Activated T-cell treated with anti-CD3 and anti-CD28 coated beads for 24 hours (primary cell): ENCODE data around the gene MYD88.

Source experiments
- DNase-seq: peaks from one replicate; pipeline ENCODE4 v3.0.0-alpha.2; 2020; ENCODE audit warnings: low read depth

Gene MYD88

DNA sequence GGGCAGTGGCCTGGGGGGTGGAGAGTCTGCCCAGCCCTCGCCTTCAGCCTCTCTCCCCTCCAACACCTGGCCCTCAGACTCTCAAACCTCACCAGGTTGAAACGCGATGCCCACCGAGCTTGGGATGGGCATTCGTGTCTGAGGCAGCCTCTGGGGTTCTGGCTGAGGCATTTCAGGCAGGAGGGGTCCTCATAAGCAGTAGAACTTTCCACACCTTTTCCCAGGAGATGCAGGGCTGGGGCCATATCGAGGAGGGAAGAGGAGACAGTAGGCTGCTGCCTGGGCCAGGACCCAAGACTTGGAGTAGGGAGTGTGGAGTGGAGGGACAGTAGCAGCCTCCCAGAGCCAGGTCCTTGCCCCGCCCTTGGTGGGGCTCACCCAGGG, 26.1 kb upstream of the MYD88 start:
- DNase-seq: no peak

DNA sequence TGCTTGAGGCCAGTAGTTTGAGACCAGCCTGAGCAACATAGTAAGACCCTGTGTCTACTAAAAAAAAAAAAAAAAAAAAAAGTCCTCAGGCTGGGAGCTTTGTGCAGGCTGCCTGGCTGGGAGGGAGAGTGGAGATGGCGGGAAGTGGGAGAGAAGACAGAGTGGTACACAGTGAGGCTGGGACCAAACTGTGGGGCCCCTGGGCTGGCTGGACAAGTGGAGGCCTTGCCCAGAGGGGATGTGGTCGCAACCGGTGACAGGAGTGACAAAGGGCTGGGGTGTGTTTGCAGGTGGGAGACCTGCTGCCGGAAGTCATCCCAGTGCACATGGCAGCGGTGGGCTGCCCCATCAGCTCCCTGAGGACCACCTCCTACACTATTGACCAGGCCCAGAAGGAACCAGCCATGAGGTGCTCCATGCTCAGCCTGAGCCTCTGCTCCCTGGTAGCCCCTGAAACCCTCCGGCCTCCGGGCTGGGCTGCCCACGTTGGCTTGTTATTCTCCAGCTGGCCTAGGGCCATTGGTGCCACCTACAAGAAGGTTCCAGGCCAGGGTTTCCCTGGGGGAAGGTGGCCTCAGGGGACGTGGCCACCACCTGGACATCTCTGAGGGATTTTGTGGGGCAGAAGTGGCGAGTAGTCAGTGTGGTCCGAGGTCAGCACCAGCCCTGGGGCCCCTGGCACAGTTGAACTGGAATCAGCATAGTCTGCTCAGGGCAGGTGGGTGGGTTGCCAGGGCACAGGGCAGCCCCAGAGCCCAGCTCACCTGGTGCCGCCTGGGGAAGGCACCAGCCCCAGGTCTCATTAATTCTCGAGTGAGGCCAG, 24.2 kb upstream of the MYD88 start:
- DNase-seq: no peak

DNA sequence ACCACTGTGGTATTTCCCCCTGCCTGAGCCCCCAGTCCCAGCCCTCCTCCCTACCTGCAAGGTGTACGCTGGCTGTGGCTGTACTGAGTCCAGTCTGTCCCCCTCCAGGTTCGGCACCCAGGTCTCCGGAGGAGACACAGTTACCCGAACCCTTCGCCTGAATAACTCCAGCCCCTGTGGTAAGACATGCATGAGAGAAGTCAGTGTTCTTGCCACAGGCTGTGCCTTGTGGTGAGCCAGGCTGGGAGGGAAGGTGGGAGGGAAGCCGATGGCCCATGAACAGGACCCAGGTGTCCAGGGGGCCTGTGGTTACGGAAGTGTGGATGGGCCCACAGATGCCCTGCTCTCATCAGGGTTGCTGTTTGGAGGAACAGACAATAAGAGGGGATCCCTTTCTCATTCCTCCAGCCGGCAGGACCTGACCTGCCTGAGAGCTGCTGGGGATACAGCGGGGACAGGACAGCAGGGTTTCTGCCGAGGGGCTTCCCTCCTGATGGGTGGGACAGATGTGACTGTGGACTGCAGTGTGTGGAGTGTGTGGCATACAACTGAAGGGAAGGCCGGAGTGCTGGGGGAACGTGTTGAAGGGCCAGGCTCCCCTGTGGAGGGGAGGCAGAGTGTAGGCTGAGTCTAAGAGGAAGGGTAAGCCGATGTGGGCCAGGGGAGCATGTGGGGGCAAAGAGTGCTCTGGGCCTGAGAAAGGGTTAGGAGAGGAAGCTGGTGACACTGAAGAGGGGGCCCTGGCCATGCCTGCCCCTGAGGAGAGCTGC, 23.4 kb upstream of the MYD88 start:
- DNase-seq: no peak

DNA sequence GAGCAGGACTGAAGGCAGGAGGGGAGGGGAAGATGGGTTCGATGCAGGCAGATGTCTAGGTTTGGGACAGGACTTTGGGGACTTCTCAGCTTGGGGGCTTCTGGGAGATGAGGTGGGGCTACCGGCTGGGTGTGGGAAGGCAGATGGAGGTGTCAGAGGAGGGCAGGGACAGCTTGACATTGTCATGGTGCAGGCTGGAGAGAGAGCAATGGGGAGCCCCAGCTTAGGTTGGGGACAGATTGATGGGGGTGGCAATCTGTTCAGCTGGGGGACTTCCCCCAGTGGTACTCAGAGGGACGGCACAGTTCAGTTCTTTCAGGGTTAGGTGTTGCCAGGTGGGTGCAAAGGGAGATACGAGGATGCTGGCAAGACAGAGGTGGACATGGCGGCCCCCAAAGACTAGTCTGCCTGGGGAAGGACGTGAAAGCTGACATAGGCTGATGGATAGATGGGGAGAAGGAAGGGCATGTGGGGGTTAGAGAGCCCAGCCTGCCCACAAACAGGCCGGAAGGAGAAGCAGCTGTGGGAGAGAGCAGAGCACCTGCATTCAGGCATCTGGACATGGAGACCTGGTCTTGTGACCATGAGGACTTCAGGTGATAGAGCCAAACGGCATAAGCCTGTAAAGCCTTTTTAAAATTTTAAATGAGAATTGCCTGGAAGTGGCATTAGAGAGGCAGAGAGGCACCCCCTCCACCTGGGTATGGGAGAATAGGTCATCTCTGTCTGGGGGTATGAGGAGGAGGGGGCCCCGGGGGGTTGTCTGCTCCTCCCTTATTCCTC, 22.6 kb upstream of the MYD88 start:
- DNase-seq: no peak

- no peak for DNase-seq
Observed at GRCh38 chr3:38116471-38117162, 21.8 kb upstream of the MYD88 start.

DNA sequence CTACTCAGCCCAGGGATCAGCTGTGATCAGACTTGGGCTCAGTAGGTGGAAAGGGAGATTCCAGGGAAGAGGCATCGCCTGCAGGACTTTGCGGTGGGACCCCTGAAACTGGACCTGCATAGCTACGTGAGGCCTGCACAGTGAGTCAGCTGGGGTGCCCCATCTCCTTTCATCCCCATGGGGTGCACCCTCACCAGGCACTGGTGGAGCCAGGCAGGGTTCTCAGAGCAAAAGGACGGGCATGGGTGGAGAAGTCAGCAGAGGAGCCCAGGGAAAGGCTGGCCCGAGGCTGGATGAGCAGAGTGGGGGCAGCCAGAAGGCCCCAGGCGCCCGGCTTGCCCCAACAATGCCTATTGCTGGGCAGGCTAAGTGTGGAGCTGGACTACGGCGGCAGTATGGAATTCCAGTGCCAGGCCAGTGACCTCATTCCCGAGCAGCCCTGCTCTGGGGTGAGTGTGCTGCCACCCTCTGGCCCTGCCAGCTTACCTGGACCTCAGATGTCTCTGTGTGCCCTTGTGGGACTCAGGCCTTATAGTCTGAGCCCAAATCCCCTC, 21.2 kb upstream of the MYD88 start:
- no peak for DNase-seq

DNA sequence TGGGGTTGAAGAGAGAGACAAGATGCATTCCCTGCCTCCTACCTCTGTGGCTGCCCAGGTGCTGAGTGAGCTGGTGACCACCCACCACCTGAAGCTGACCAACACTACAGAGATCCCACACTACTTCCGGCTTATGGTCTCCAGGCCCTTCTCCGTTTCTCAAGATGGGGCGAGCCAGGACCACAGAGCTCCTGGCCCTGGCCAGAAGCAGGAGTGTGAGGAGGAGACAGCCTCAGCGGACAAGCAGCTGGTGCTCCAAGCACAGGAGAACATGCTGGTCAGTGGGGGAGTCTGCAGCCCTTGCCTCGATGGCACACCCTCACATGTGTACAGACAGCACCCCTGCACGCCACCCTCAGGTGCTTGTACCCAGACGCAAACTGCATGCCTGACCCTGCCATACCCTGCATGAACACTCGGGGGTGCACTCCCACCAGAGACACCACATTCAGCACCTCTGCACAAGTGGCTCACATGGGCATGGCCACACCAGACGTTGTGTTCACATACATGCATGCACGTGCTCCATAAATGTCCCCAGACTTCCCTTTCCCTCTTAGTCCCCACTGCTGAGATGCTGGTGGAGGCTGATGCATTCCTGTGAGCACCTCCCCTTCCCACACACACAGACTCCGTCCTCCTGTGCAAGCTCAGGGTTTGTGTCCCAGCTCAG, 20.6 kb upstream of the MYD88 start:
- DNase-seq: peak; percentile 62

DNA sequence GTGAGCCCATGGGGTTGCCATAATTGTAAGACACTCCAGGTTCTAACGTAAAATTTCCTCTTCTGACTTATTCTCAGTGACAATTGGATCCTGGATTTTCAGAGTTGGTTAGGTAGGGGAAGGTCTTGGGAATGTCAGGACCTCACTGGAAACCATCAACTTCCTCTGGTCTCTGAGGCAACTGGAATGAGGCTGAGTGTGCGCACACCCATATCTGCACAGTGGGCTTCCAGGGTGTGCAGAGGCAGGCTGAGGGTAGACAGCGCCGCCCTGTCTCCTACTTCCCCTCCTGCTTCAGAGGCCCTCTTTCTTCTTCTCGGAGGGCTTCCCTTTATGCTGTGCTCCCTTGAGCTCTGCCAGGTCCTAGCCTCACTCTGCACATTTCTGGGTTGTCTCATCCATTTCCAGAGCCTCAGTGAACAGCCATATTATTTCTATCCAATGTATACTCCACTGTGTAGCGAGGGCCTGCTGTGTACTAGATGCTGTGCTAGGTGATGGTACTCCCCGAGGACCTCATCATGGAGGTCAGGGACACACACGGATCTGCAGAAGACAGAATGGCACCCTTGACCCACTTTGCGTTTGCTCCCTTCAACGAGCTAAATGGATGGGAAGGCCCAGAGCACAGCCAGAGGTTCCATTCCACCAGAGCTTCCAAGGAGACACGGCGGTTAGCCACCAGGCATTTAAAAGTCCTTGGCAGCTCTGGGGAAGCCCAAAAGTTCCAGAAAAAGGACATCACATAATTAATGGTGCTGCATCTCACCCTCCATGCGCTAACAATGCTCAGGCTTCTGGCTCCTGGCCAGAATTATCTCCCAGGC, 19.8 kb upstream of the MYD88 start:
- DNase-seq: no peak

DNA sequence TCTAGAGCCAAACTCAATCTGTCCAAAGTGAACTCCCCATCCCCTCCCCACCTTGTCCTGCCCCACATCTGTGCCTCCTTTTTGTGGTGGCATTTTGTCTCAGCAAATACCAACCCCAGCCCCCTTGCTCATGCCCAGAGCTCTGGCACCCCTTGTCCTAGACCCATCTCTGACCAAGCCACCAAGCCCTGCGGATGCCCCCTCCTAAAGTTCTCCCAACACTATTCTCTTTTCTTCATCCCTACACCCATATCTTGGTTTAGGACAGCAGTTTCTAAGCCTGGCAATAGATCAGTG, 19.3 kb upstream of the MYD88 start:
- DNase-seq: no peak

DNA sequence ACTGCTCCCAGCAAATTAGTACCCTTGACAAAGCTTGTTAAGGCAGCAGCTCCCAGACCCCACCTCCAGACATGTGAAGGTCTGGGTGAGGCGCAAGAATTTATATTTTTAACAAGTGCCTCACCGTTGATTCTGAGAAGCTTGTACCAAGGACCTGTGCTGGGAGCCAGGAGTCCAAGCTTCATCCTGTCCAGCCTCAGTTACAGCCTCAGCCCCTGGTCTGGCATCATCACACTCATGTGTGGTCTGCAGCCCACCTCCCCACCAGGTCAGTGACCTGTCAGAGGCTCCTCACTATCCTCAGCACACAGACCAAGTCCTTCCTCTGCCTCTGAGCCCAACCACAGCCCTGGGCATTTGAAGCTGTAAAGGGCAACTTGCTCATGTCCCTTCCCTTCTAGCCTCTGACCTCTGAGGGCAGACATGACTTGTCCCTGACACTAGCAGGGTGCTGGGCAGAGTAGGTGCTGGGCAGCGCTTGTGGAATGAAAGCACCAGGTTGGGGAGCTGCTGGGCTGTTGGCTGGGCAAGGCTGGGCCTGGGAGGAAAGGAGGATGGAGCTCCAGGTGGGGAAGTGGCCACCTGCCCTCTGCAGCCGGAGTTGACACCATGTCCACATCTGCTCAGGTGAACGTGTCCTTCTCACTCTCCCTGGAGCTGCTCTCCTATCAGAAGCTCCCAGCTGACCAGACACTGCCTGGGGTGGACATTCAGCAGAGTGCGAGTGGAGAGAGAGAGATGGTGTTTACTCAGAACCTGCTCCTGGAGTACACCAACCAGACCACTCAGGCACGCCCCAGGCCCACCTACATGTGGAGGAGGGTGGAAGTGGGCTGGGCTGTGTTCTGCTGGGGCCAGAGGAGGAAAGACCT, 18.4 kb upstream of the MYD88 start:
- DNase-seq: no peak

- no peak for DNase-seq
Observed at GRCh38 chr3:38120693-38121450, 17.6 kb upstream of the MYD88 start.

- DNase-seq: no peak
Observed at GRCh38 chr3:38121451-38121831, 17.0 kb upstream of the MYD88 start.

- no peak for DNase-seq
Observed at GRCh38 chr3:38121832-38122461, 16.5 kb upstream of the MYD88 start.

DNA sequence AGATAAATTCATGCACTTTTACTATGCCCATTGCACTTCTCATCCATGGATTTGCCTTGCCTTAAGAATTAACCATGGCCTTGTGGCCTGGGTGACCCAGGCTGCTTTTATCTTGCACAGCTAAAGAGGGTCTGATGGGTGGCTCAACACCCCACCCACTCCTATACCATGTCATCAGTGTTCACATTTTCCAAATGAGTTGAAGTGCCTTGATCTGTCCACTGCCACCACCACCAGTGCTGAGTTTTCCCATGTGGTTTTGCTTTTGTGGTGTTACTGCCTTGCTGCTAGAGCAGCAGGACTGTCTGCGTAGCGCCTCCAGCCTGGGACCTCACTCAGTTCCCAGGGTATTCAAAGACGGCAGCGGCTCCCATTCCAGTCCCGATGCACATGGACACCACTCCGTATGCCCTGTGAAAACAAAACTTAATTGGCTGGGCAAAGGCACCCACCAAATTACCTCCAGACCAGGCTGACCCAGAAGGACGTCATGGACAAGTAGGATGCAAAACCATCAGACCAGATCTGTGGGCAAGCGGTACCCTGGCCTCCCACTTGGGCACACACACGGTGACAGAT, 15.7 kb upstream of the MYD88 start:
- DNase-seq: no peak

GRCh38 chr3:38124324-38125122, 13.9 kb upstream of the MYD88 start:
- no peak for DNase-seq

GRCh38 chr3:38125305-38126120, 12.9 kb upstream of the MYD88 start:
- DNase-seq: no peak
